Panc1 (cell line): ENCODE results near the gene C17orf67. TPM values are rescaled to one million over a fixed set of nuclear protein-coding genes. Genes with fewer than 3 reads are reported as not detected.

Source experiments
- ATAC-seq: fragments of 200-7000 bp; cut with Tn5 transposase; 2 replicates; pipeline ENCODE4 v1.9.1; 2020; ENCODE audit warnings: mild to moderate bottlenecking, moderate library complexity
- BruUV-seq: library from RNA; stranded (reverse); fragments of 400-500 nt; replicated peaks from 2 replicates; lab custom pipeline; 2021; lab: Mats Ljungman, UMichigan
- CTCF ChIA-PET: fragments of 300-600 bp; sonication (Branson Sonifier 250); formaldehyde crosslinking; loops from one replicate; lab custom pipeline; 2022; ENCODE audit warnings: antibody characterized with exemption; lab: Charles Lee
- POLR2A ChIA-PET: fragments of 300-600 bp; sonication (Branson Sonifier 250); formaldehyde crosslinking; loops from one replicate; lab custom pipeline; 2022; ENCODE audit warnings: antibody characterized with exemption; lab: Charles Lee
- DNase-seq: peaks from one replicate; pipeline ENCODE4 v3.0.0-alpha.2; 2010; ENCODE audit warnings: low read depth, low spot score
- H3K27ac ChIP-seq: 2 replicates; pipeline ENCODE4 v1.5.1; 2011; ENCODE audit warnings: mild to moderate bottlenecking, low read length, inconsistent platforms
- H3K27me3 ChIP-seq: fragments of 200-500 bp; sonication (Bioruptor generic); 2 replicates; pipeline ENCODE4 v1.6.0; 2014; ENCODE audit warnings: low read length, inconsistent platforms; ENCODE audit not compliant: control insufficient read depth, insufficient read depth
- H3K36me3 ChIP-seq: fragments of 200-500 bp; sonication (Bioruptor generic); 2 replicates; pipeline ENCODE4 v1.5.1; 2014; ENCODE audit warnings: inconsistent platforms, mild to moderate bottlenecking, low read length, moderate library complexity; ENCODE audit not compliant: control insufficient read depth, insufficient read depth
- H3K4me1 ChIP-seq: 2 replicates; pipeline ENCODE4 v1.5.1; 2011; ENCODE audit warnings: inconsistent platforms, mild to moderate bottlenecking, low read length, moderate library complexity; ENCODE audit not compliant: control insufficient read depth, insufficient read depth
- H3K4me3 ChIP-seq, 2 experiments: 2 replicates each; pipeline ENCODE4 v1.5.1; 2011 to 2012; ENCODE audit warnings: low read depth in 2 of 2, low read length in 2 of 2, mild to moderate bottlenecking in 2 of 2, inconsistent platforms in 1 of 2, moderate library complexity in 1 of 2
- H3K9me3 ChIP-seq: fragments of 200-500 bp; sonication (Bioruptor generic); 2 replicates; pipeline ENCODE4 v1.5.1; 2014; ENCODE audit warnings: low read depth, mild to moderate bottlenecking, inconsistent platforms, low read length, moderate library complexity; ENCODE audit not compliant: control insufficient read depth, insufficient read depth
- POLR2AphosphoS5 ChIP-seq: IDR thresholded peaks from 2 replicates; pipeline ENCODE4 v1.6.1; 2012; ENCODE audit warnings: mild to moderate bottlenecking, low read depth, low read length, moderate library complexity
- SIN3A ChIP-seq: IDR thresholded peaks from 2 replicates; pipeline ENCODE4 v1.6.1; 2012; ENCODE audit warnings: low read depth, mild to moderate bottlenecking, low read length, moderate library complexity, borderline replicate concordance; ENCODE audit not compliant: insufficient read depth
- TCF7L2 ChIP-seq: IDR thresholded peaks from 2 replicates; pipeline ENCODE4 v1.6.1; 2011; ENCODE audit warnings: mild to moderate bottlenecking, low read depth, low read length, inconsistent platforms
- in situ Hi-C: cut with HindIII; loops from 2 replicates; pipeline ENCODE4 v1.10.0; 2016; ENCODE audit warnings: low sequenced_read_pairs, low pct_unique_long_range_greater_than_20kb
- intact Hi-C: fragments of 100-400 bp; cut with micrococcal nuclease; formaldehyde crosslinking; loops from one replicate; pipeline ENCODE4 v1.10.0; 2022; ENCODE audit not compliant: unreplicated experiment
- total RNA-seq: library from RNA; stranded (reverse); gene quantifications from one replicate; pipeline ENCODE4 v1.2.1, GENCODE V29; 2021; ENCODE audit not compliant: unreplicated experiment
- TF ChIP-seq, protein P1 (sequence below): fragments of 450-650 bp; IDR thresholded peaks from 2 replicates; pipeline ENCODE4 v1.5.1; 2017; ENCODE audit warnings: mild to moderate bottlenecking
- TF ChIP-seq, protein P2 (sequence below), 2 experiments: IDR thresholded peaks; 2 replicates each; pipeline ENCODE4 v1.6.1; 2011 to 2012; ENCODE audit warnings: low read depth in 2 of 2, control low read depth in 1 of 2, low read length in 1 of 2, mild to moderate bottlenecking in 1 of 2, moderate library complexity in 1 of 2; ENCODE audit not compliant: insufficient read depth in 1 of 2

Gene C17orf67
- total RNA-seq, 1 experiment from 2014 or later: 3.4 TPM

DNA sequence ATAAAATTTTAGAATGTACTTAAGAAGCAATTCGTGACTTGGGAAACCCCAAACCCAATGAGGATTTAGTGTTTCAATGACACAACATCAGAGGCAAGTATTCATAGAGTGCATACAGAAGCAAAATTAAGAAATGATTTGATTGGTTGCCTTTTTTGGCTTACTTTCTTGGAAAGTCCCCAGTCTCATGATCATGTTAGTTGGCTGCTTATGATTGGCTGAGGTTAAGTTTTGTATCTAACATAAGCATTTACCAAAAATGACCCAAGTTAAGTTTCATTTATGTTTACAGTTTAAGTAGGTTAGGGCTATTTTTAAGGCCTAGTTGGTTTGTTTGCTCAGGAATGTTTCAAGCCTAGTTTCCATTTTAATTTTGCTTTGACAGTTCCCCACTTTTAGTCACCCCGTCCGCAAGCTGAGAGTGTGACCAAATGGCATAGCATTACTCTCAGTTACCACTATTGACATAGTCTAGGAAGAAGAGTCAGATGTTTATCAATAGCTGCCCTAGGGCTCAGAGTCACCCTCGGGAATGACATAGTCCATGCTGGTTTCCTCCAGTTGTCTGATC, 36.4 kb upstream of the C17orf67 start:
- CTCF ChIA-PET: no interaction called here

DNA sequence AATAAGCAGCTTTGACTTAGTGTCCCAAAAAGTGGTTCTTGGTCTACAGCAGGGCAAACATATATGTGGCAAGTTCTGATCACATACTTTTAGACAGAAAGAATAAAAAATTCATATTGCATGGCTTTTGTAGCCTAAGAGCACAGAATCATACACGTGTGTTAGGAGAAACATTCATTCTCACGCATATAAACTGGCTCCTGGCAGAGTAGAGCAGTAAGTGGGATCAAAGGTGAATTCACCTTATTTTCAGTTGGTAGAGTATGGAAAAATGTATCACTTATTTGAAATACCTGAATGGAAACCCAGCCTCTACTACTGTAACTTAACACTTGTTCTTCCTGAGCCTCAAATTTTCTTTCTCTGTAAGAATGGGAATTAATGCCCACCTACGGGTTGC, 35.0 kb upstream of the C17orf67 start:
- Histone ChIP-seq H3K4me1 (no peaks in the 10 kb centered on the region), H3K36me3 (peaks cover 12% of the 10 kb centered on the region; the same call in 1 of the 2 replicates), H3K27me3 (no peaks in the 10 kb centered on the region), H3K4me3 (no peak overlapping the region), H3K27ac (no peak overlapping the region), H3K9me3 (no peaks in the 10 kb centered on the region)
- CTCF ChIA-PET: no interaction called here
- no TSS peak for BruUV-seq
- intact Hi-C loops (no loop called here), in situ Hi-C loops (no loop called here)
- ATAC-seq (no peak), DNase-seq (no peak)
- TF ChIP-seq, protein P1, sequence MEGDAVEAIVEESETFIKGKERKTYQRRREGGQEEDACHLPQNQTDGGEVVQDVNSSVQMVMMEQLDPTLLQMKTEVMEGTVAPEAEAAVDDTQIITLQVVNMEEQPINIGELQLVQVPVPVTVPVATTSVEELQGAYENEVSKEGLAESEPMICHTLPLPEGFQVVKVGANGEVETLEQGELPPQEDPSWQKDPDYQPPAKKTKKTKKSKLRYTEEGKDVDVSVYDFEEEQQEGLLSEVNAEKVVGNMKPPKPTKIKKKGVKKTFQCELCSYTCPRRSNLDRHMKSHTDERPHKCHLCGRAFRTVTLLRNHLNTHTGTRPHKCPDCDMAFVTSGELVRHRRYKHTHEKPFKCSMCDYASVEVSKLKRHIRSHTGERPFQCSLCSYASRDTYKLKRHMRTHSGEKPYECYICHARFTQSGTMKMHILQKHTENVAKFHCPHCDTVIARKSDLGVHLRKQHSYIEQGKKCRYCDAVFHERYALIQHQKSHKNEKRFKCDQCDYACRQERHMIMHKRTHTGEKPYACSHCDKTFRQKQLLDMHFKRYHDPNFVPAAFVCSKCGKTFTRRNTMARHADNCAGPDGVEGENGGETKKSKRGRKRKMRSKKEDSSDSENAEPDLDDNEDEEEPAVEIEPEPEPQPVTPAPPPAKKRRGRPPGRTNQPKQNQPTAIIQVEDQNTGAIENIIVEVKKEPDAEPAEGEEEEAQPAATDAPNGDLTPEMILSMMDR: no peak
- TF ChIP-seq SIN3A: no peak
- no peak for TF ChIP-seq POLR2AphosphoS5
- no peak for TF ChIP-seq TCF7L2
- TF ChIP-seq, protein P2, sequence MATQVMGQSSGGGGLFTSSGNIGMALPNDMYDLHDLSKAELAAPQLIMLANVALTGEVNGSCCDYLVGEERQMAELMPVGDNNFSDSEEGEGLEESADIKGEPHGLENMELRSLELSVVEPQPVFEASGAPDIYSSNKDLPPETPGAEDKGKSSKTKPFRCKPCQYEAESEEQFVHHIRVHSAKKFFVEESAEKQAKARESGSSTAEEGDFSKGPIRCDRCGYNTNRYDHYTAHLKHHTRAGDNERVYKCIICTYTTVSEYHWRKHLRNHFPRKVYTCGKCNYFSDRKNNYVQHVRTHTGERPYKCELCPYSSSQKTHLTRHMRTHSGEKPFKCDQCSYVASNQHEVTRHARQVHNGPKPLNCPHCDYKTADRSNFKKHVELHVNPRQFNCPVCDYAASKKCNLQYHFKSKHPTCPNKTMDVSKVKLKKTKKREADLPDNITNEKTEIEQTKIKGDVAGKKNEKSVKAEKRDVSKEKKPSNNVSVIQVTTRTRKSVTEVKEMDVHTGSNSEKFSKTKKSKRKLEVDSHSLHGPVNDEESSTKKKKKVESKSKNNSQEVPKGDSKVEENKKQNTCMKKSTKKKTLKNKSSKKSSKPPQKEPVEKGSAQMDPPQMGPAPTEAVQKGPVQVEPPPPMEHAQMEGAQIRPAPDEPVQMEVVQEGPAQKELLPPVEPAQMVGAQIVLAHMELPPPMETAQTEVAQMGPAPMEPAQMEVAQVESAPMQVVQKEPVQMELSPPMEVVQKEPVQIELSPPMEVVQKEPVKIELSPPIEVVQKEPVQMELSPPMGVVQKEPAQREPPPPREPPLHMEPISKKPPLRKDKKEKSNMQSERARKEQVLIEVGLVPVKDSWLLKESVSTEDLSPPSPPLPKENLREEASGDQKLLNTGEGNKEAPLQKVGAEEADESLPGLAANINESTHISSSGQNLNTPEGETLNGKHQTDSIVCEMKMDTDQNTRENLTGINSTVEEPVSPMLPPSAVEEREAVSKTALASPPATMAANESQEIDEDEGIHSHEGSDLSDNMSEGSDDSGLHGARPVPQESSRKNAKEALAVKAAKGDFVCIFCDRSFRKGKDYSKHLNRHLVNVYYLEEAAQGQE (IDR thresholded peaks at IDR 0.05; ENCODE audit: insufficient read depth in 1 of 2, low read depth in 2 of 2, low read length in 1 of 2): no peak
- POLR2A ChIA-PET: no interaction called here

More for the DNA sequence above, 36.4 kb upstream of the C17orf67 start:
- Histone ChIP-seq H3K27ac (no peak overlapping the region), H3K27me3 (no peaks in the 10 kb centered on the region), H3K4me3 (no peak overlapping the region), H3K4me1 (no peaks in the 10 kb centered on the region), H3K36me3 (peaks cover 2% of the 10 kb centered on the region; the same call in 1 of the 2 replicates), H3K9me3 (no peaks in the 10 kb centered on the region)
- intact Hi-C loops: no loop called here
- POLR2A ChIA-PET: no interaction called here
- TF ChIP-seq TCF7L2 (no peak), SIN3A (no peak), POLR2AphosphoS5 (no peak)
- TF ChIP-seq, protein P2 (IDR thresholded peaks at IDR 0.05; ENCODE audit: insufficient read depth in 1 of 2, low read depth in 2 of 2, low read length in 1 of 2): no peak
- TF ChIP-seq, protein P1: no peak
- no peak for ATAC-seq
- in situ Hi-C loops: no loop called here
- BruUV-seq: no TSS peak
- DNase-seq: no peak
